Glomerular visceral epithelial cell (primary cell): Measurements from ENCODE around the gene PRMT3.
"Not testable (repeated sequence)": the region's sequence is repeated elsewhere in the genome, so short reads cannot be mapped to it uniquely, and the experiment has no call there.

Experiments used
- DNase-seq: peaks from one replicate; pipeline ENCODE4 v3.0.0-alpha.2; 2016; ENCODE audit errors: extremely low spot score

The PRMT3 gene

DNA sequence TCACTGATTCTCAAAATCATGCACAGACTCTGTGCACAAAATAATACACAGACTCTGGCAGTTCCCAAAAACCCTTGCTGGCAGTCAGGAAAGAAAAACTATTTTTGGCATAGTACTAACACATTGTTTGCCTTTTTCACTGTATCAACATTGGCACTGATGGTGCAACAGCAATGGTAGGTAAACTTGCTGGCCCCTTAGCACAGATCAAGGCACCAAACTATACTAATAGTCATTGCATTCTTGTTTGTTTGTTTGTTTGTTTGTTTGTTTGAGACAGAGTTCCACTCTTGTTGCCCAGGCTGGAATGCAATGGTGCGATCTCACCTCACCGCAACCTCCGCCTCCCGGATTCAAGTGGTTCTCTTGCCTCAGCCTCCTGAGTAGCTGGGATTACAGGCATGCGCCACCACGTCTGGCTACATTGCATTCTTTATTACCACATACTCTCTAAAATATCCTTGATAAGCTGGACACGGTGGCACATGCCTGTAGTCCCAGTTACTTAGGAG lies 130.9 kb downstream of the PRMT3 start:
- DNase-seq = no peak

- DNase-seq = no peak
These were observed 135.0 kb downstream of the PRMT3 start for GRCh38 chr11:20522536-20522935.

GRCh38 chr11:20529757-20530156 lies 142.2 kb downstream of the PRMT3 start:
- no peak for DNase-seq

GRCh38 chr11:20530942-20531703 lies 143.6 kb downstream of the PRMT3 start:
- no peak for DNase-seq

- no peak for DNase-seq
These were observed 147.9 kb downstream of the PRMT3 start for GRCh38 chr11:20535271-20535881.

GRCh38 chr11:20536365-20536764 lies 148.8 kb downstream of the PRMT3 start:
- no peak for DNase-seq

GRCh38 chr11:20536784-20537183 lies 149.3 kb downstream of the PRMT3 start:
- DNase-seq = no peak

- no peak for DNase-seq
These were observed 154.0 kb downstream of the PRMT3 start for GRCh38 chr11:20541503-20541902.

- DNase-seq = no peak
These were observed 157.2 kb downstream of the PRMT3 start for GRCh38 chr11:20544603-20545237.

DNA sequence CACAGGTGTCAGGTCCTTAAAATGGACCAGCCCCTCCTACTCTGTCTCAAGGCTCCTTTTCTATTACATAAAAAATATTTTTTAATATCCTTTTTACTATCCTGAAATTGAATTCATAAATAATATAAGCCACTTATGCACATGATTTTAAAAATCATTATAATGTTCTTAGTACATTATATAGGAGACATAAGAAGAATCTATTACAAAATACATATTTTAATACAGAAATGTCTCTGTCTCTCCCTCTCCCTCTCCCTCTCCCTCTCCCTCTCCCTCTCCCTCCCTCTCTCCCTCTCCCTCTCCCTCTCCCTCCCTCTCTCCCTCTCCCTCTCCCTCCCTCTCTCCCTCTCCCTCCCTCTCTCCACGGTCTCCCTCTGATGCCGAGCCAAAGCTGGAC lies 159.9 kb downstream of the PRMT3 start:
- no peak for DNase-seq

DNA sequence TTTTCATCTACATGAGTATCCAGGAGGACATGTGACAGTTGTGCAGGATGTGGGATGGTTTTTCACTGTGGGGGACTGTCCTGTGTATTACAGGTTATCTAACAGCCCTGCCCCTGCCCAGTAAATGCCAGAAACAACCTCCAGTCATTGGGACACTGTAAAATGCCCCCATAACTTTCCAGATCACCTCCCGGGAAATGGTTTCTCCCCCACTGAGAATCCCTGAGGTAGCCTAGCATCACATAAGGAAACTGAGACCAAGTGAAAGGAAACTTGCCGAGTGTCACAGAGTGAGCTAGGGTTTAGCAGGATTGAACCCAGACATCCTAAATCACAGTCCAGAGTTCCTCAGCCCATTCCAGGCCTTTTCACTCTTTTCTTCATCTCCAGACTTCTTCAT lies 163.6 kb downstream of the PRMT3 start:
- DNase-seq = no peak

DNA sequence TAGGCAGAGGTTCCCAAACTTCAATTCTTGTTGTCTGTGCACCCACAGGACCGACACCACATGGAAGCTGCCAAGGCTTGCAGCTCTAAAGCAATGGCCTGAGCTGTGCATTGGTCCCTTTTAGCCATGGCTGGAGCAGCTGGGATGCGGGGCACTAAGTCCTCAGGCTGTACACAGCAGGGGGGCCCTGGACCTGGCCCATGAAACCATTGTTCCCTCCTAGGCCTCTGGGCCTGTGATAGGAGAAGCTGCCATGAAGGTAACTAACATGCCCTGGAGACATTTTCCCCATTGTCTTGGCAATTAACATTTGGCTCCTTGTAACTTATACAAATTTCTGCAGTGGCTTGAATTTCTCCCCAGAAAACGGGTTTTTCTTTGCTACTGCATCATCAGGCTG lies 168.3 kb downstream of the PRMT3 start:
- DNase-seq = no peak

DNA sequence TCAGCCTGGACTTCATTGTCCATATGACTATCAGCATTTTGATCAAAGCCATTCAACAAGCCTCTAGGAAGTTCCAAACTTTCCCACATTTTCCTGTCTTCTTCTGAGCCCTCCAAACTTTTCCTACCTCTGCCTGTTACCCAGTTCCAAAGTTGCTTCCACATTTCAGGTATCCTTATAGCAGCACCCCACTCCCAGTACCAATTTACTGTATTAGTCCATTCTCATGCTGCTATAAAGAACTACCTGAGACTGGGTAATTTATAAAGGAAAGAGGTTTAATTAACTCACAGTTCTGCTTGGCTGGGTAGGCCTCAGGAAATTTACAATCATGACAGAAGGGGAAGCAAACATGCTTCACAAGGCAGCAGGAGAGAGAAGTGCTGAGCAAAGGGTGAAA lies 168.9 kb downstream of the PRMT3 start:
- DNase-seq = not testable (repeated sequence)

- DNase-seq = no peak
These were observed 171.2 kb downstream of the PRMT3 start for GRCh38 chr11:20558741-20559140.
